ENCODE measurements around the gene PBX3.

GRCh38 chr9:125964702-125965225 is 217.6 kb downstream of the PBX3 start:
- no peak for TF ChIP-seq POLR2A (IDR thresholded peaks at IDR 0.05; ENCODE audit: low read depth, low read length)
- no peak for TF ChIP-seq POLR2AphosphoS5 (IDR thresholded peaks at IDR 0.05; ENCODE audit: low read depth, low read length)
- TF ChIP-seq TAF1 (IDR thresholded peaks at IDR 0.05; ENCODE audit: low read depth, low read length) = no peak
